Hepatocyte (in vitro differentiated cells): ENCODE measurements around the gene TMIE. TPM values are rescaled to one million over a fixed set of nuclear protein-coding genes. Genes with fewer than 3 reads are reported as not detected.

Source experiments
- DNase-seq: peaks from one replicate; pipeline ENCODE4 v3.0.0-alpha.2; 2016; ENCODE audit warnings: low spot score
- H2AFZ ChIP-seq: fragments of 200-600 bp; sonication (generic); 2 replicates; pipeline ENCODE4 v1.6.0; 2016; ENCODE audit warnings: antibody characterized with exemption, mild to moderate bottlenecking
- H3K27ac ChIP-seq: fragments of 200-600 bp; sonication (generic); 2 replicates; pipeline ENCODE4 v1.5.1; 2016; ENCODE audit warnings: mild to moderate bottlenecking
- H3K27me3 ChIP-seq: fragments of 200-600 bp; sonication (generic); 2 replicates; pipeline ENCODE4 v1.6.1; 2016
- H3K36me3 ChIP-seq: fragments of 200-600 bp; sonication (generic); replicated peaks from 2 replicates; pipeline ENCODE4 v1.5.1; 2016; ENCODE audit warnings: low read depth; ENCODE audit not compliant: insufficient read depth
- H3K4me1 ChIP-seq: fragments of 200-600 bp; sonication (generic); 2 replicates; pipeline ENCODE4 v1.5.1; 2016; ENCODE audit warnings: mild to moderate bottlenecking, moderate library complexity; ENCODE audit not compliant: insufficient read depth
- H3K4me2 ChIP-seq: fragments of 200-600 bp; sonication (generic); 2 replicates; pipeline ENCODE4 v1.6.0; 2016
- H3K4me3 ChIP-seq: fragments of 200-600 bp; sonication (generic); 2 replicates; pipeline ENCODE4 v1.5.1; 2016; ENCODE audit warnings: mild to moderate bottlenecking
- H3K79me2 ChIP-seq: fragments of 200-600 bp; sonication (generic); 2 replicates; pipeline ENCODE4 v1.6.0; 2017; ENCODE audit warnings: mild to moderate bottlenecking
- H3K9me2 ChIP-seq: fragments of 200-600 bp; sonication (generic); replicated peaks from 2 replicates; pipeline ENCODE4 v1.6.0; 2017; ENCODE audit warnings: mild to moderate bottlenecking; ENCODE audit not compliant: insufficient read depth
- H3K9me3 ChIP-seq: fragments of 200-600 bp; sonication (generic); 2 replicates; pipeline ENCODE4 v1.5.1; 2016; ENCODE audit warnings: low read depth, mild to moderate bottlenecking
- H4K20me1 ChIP-seq: fragments of 200-600 bp; sonication (generic); 2 replicates; pipeline ENCODE4 v1.6.0; 2016; ENCODE audit warnings: mild to moderate bottlenecking; ENCODE audit not compliant: insufficient read depth, poor library complexity, severe bottlenecking
- CTCF ChIP-seq: fragments of 200-600 bp; sonication (generic); IDR thresholded peaks from 2 replicates; pipeline ENCODE4 v1.5.1; 2016; ENCODE audit warnings: antibody characterized with exemption, mild to moderate bottlenecking; ENCODE audit not compliant: poor library complexity
- EZH2 ChIP-seq: fragments of 200-600 bp; sonication (generic); IDR thresholded peaks from 2 replicates; pipeline ENCODE4 v1.6.1; 2016; ENCODE audit warnings: antibody characterized with exemption, mild to moderate bottlenecking, borderline replicate concordance
- EZH2phosphoT487 ChIP-seq: fragments of 200-600 bp; sonication (generic); IDR thresholded peaks from one replicate; pipeline ENCODE4 v1.6.1; 2018; ENCODE audit warnings: antibody characterized with exemption, mild to moderate bottlenecking, low read depth, moderate library complexity; ENCODE audit not compliant: unreplicated experiment, severe bottlenecking
- WGBS: methylation state at CpG from one replicate; pipeline ENCODE4 v1.1.6; 2016; ENCODE audit warnings: low lambda C conversion rate; ENCODE audit errors: missing lambda C conversion rate; 5-methylcytosine and 5-hydroxymethylcytosine counted together
- polyA plus RNA-seq: library from polyadenylated mRNA; unstranded; fragments of >200 nt; fragmentation: Nextera tagmentation; extraction: Ambion mirVana; gene quantifications from 2 replicates; pipeline ENCODE4 v1.2.1, GENCODE V29; 2016
- total RNA-seq: library from RNA; depleted of rRNA; stranded (reverse); fragments of >200 nt; gene quantifications from 2 replicates; pipeline ENCODE4 v1.2.3, GENCODE V29; 2014

Gene TMIE
- total and polyA plus RNA-seq, 2 experiments from 2014 or later: 0.37 to 0.51 TPM

GRCh38 chr3:46673151-46674030, 27.8 kb upstream of the TMIE start:
- no peaks in the 10 kb centered on the region for H3K4me1 ChIP-seq
- 76% methylated on average over 10 of the region's 10 CpGs for WGBS
- no peaks in the 10 kb centered on the region for H3K79me2 ChIP-seq
- H3K36me3 ChIP-seq: no peaks in the 10 kb centered on the region
- no peaks in the 10 kb centered on the region for H3K9me2 ChIP-seq
- no peak overlapping the region for H3K4me3 ChIP-seq
- H3K27ac ChIP-seq: no peak overlapping the region
- H3K4me2 ChIP-seq: no peak overlapping the region
- TF ChIP-seq EZH2 (no peak), EZH2phosphoT487 (no peak), CTCF (no peak)
- no peaks in the 10 kb centered on the region for H4K20me1 ChIP-seq
- H3K27me3 ChIP-seq: no peaks in the 10 kb centered on the region
- H3K9me3 ChIP-seq: no peaks in the 10 kb centered on the region
- H2AFZ ChIP-seq: no peak overlapping the region
- DNase-seq: no peak

GRCh38 chr3:46674031-46674845, 27.0 kb upstream of the TMIE start:
- Histone ChIP-seq H3K27me3 (no peaks in the 10 kb centered on the region), H2AFZ (no peak overlapping the region), H3K9me3 (no peaks in the 10 kb centered on the region), H3K4me3 (no peak overlapping the region), H3K36me3 (no peaks in the 10 kb centered on the region), H3K27ac (no peak overlapping the region), H3K9me2 (no peaks in the 10 kb centered on the region), H3K4me2 (no peak overlapping the region), H4K20me1 (no peaks in the 10 kb centered on the region), H3K4me1 (no peaks in the 10 kb centered on the region), H3K79me2 (no peaks in the 10 kb centered on the region)
- no peak for DNase-seq
- TF ChIP-seq CTCF: peak; percentile 3
- TF ChIP-seq EZH2: no peak
- WGBS: 95% methylated on average over 12 of the region's 12 CpGs

- H3K27ac ChIP-seq: no peak overlapping the region
- H3K4me3 ChIP-seq: no peak overlapping the region
- 87% methylated on average over 6 of the region's 6 CpGs for WGBS
- no peak overlapping the region for H3K4me2 ChIP-seq
- H3K79me2 ChIP-seq: no peaks in the 10 kb centered on the region
- no peaks in the 10 kb centered on the region for H3K4me1 ChIP-seq
- H3K27me3 ChIP-seq: no peaks in the 10 kb centered on the region
- no peaks in the 10 kb centered on the region for H3K36me3 ChIP-seq
- TF ChIP-seq EZH2phosphoT487 (no peak), CTCF (no peak), EZH2 (no peak)
- H3K9me2 ChIP-seq: no peaks in the 10 kb centered on the region
- no peaks in the 10 kb centered on the region for H4K20me1 ChIP-seq
- no peaks in the 10 kb centered on the region for H3K9me3 ChIP-seq
- no peak overlapping the region for H2AFZ ChIP-seq
- no peak for DNase-seq
Observed at GRCh38 chr3:46675426-46675825, 25.8 kb upstream of the TMIE start.
